ENCODE data around the gene ZNF490.
A peak's percentile ranks its signal among the peaks of the same experiment; 100 is the strongest.

ZNF490 gene

DNA sequence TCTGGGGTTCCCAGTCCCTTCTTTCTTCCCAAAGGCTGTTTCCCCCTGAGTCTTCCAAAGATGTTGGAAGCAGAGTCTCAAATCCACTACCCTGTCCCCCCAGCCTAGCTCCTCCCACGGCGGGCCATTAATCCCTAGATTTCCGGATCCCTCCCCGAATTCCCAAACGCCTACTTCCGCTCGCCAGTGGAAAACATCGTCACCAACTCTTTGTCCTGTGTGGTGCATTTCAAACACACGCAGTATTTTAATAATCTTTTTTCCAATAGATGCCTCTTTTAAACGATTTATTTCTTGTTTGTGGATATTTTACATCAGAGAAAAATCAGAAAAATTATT lies 717 bp upstream of the ZNF490 start:
- Histone ChIP-seq H3K9me3 (ENCODE audit: low read length) (no peaks in the 10 kb centered on the region), H3K4me1 (ENCODE audit: insufficient read depth, low read length, severe bottlenecking) (peaks cover 36% of the 10 kb centered on the region), H3K9me2 (ENCODE audit: low read depth, low read length) (no peaks in the 10 kb centered on the region), H3K36me3 (ENCODE audit: insufficient read depth, low read length) (peaks cover 16% of the 10 kb centered on the region), H3K9ac (ENCODE audit: low read length) (peak overlapping the region; percentile 84), H4K20me1 (ENCODE audit: insufficient read depth, low read length) (no peaks in the 10 kb centered on the region), H3K4me2 (ENCODE audit: low read length) (peak overlapping the region; percentile 97), H3K79me2 (ENCODE audit: insufficient read depth, low read length) (no peaks in the 10 kb centered on the region), H3K27me3 (ENCODE audit: insufficient read depth, low read length) (no peaks in the 10 kb centered on the region), H3K4me3 (ENCODE audit: low read depth, low read length, poor library complexity, severe bottlenecking) (peak overlapping the region; percentile 87), H2AFZ (ENCODE audit: low read length) (no peak overlapping the region), H3F3A (ENCODE audit: insufficient read depth, low read length) (peaks cover 3% of the 10 kb centered on the region; the same call in 1 of the 2 replicates), H3K27ac (ENCODE audit: low read depth, low read length, poor library complexity, severe bottlenecking) (no peak overlapping the region)
- TF ChIP-seq, protein P1, sequence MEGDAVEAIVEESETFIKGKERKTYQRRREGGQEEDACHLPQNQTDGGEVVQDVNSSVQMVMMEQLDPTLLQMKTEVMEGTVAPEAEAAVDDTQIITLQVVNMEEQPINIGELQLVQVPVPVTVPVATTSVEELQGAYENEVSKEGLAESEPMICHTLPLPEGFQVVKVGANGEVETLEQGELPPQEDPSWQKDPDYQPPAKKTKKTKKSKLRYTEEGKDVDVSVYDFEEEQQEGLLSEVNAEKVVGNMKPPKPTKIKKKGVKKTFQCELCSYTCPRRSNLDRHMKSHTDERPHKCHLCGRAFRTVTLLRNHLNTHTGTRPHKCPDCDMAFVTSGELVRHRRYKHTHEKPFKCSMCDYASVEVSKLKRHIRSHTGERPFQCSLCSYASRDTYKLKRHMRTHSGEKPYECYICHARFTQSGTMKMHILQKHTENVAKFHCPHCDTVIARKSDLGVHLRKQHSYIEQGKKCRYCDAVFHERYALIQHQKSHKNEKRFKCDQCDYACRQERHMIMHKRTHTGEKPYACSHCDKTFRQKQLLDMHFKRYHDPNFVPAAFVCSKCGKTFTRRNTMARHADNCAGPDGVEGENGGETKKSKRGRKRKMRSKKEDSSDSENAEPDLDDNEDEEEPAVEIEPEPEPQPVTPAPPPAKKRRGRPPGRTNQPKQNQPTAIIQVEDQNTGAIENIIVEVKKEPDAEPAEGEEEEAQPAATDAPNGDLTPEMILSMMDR (IDR thresholded peaks at IDR 0.05; ENCODE audit: low read length): no peak
- TF ChIP-seq EZH2 (IDR thresholded peaks at IDR 0.05; ENCODE audit: borderline replicate concordance, low read length): no peak

DNA sequence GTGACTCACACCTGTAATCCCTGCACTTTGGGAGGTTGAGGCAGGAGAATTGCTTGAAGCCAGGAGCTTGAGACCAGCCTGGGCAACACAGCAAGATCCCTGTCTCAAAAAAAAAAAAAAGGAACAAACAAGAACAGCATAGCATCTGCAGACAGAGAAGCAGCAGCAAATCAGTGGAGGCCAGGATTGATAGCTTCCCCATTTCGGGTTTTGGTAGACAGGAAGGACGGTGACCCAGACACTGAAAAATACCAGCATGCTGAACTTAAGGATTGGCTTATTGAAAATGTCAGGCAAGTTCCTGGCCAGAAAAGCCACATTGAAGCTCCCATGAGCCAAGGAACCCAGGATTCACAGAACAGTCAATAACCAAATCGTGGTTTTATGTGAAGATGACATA lies 3.0 kb downstream of the ZNF490 start:
- H3K79me2 ChIP-seq (ENCODE audit: insufficient read depth, low read length): no peaks in the 10 kb centered on the region
- H3K36me3 ChIP-seq (ENCODE audit: insufficient read depth, low read length): peaks cover 10% of the 10 kb centered on the region
- H3K9me2 ChIP-seq (ENCODE audit: low read depth, low read length): no peaks in the 10 kb centered on the region
- no peak overlapping the region for H2AFZ ChIP-seq (ENCODE audit: low read length)
- H3K4me3 ChIP-seq (ENCODE audit: low read depth, low read length, poor library complexity, severe bottlenecking): no peak overlapping the region
- H3K9ac ChIP-seq (ENCODE audit: low read length): no peak overlapping the region
- H3F3A ChIP-seq (ENCODE audit: insufficient read depth, low read length): peaks cover 3% of the 10 kb centered on the region; the same call in 1 of the 2 replicates
- H3K4me2 ChIP-seq (ENCODE audit: low read length): no peak overlapping the region
- H4K20me1 ChIP-seq (ENCODE audit: insufficient read depth, low read length): no peaks in the 10 kb centered on the region
- H3K27me3 ChIP-seq (ENCODE audit: insufficient read depth, low read length): no peaks in the 10 kb centered on the region
- no peak overlapping the region for H3K27ac ChIP-seq (ENCODE audit: low read depth, low read length, poor library complexity, severe bottlenecking)
- TF ChIP-seq EZH2 (IDR thresholded peaks at IDR 0.05; ENCODE audit: borderline replicate concordance, low read length): no peak
- TF ChIP-seq, protein P1 (IDR thresholded peaks at IDR 0.05; ENCODE audit: low read length): no peak
- peaks cover 18% of the 10 kb centered on the region for H3K4me1 ChIP-seq (ENCODE audit: insufficient read depth, low read length, severe bottlenecking)
- no peaks in the 10 kb centered on the region for H3K9me3 ChIP-seq (ENCODE audit: low read length)

DNA sequence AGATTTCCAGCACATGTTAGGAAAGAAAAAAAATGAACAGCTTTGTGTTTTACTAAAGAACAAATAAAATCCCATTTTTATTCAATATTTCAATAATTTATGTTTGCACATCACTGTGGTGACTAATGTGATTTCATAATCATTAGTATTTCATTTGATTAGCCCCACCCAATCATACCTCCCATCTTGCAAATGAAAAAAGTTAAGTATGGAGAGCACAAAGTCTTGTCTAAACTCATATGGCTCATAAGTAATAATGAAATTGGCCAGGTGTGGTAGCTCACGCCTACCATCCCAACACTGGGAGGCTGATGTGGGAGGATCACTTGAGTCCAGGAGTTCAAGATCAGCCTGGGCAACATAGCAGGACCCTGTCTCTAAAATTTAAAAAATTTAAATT lies 3.8 kb downstream of the ZNF490 start:
- no peak for TF ChIP-seq EZH2 (IDR thresholded peaks at IDR 0.05; ENCODE audit: borderline replicate concordance, low read length)
- TF ChIP-seq, protein P1 (IDR thresholded peaks at IDR 0.05; ENCODE audit: low read length): no peak
- H3K4me2 ChIP-seq (ENCODE audit: low read length): no peak overlapping the region
- peaks cover 1% of the 10 kb centered on the region; the same call in 1 of the 2 replicates for H3F3A ChIP-seq (ENCODE audit: insufficient read depth, low read length)
- H3K9ac ChIP-seq (ENCODE audit: low read length): no peak overlapping the region
- peaks cover 13% of the 10 kb centered on the region for H3K4me1 ChIP-seq (ENCODE audit: insufficient read depth, low read length, severe bottlenecking)
- no peaks in the 10 kb centered on the region for H3K27me3 ChIP-seq (ENCODE audit: insufficient read depth, low read length)
- H3K79me2 ChIP-seq (ENCODE audit: insufficient read depth, low read length): no peaks in the 10 kb centered on the region
- H3K9me2 ChIP-seq (ENCODE audit: low read depth, low read length): no peaks in the 10 kb centered on the region
- H3K27ac ChIP-seq (ENCODE audit: low read depth, low read length, poor library complexity, severe bottlenecking): no peak overlapping the region
- H3K36me3 ChIP-seq (ENCODE audit: insufficient read depth, low read length): peaks cover 13% of the 10 kb centered on the region
- no peak overlapping the region for H2AFZ ChIP-seq (ENCODE audit: low read length)
- H3K9me3 ChIP-seq (ENCODE audit: low read length): no peaks in the 10 kb centered on the region
- H3K4me3 ChIP-seq (ENCODE audit: low read depth, low read length, poor library complexity, severe bottlenecking): no peak overlapping the region
- no peaks in the 10 kb centered on the region for H4K20me1 ChIP-seq (ENCODE audit: insufficient read depth, low read length)
